IPS-NIHi11 (cell line): ENCODE measurements around the gene SLC12A3.
"Not testable (repeated sequence)": the region's sequence is repeated elsewhere in the genome, so short reads cannot be mapped to it uniquely, and the experiment has no call there.

Source experiments
- DNase-seq: peaks from one replicate; pipeline ENCODE4 v3.0.0; 2012; ENCODE audit warnings: mixed read lengths, low spot score

Gene SLC12A3

DNA sequence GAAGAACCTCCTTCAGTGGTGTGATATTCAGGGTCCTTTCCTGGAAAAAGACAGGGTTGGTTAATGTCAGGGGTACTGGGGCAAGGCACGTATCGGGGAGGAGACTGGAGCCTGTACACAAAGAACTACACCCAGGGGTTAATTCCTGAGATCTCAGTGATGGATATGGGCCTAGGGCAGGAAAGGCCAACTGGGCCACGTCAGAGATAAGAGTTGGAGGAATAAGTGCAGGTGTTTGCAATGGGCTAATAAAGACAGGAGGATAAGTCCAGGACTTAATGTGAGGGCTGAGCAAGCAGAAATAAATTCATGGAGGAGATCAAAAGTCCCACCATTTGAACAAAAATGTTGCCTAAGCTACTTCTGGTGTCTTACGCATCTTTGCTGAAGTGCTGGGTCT lies 56.6 kb downstream of the SLC12A3 start:
- no peak for DNase-seq

DNA sequence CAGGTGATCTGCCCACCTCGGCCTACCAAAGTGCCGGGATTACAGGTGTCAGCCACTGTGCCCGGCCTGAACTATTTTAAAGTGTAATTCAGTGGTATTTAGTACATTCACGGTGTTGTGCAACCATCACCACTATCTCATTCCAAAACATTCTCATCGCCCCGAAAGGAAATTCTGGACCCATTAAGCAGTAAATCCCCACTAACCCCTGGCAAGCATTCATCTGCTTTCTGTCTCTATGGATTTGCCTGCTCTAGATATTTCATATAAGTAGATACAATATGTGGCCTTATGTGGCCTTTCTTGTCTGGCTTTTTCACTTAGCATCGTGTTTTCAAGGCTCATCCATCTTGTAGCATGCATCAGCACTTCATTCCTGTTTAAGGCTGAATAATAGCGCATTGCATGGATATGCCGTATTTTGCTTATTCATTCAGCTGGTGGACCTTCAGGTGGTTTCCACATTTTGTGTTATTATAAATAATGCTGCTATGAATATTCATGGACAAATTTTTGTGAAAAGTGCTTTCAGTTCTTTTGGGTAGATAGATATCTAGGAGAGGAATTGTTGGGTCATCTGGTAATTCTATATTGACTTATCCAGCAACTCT lies 58.6 kb downstream of the SLC12A3 start:
- DNase-seq, result no peak

GRCh38 chr16:56927471-56927870 lies 62.5 kb downstream of the SLC12A3 start:
- DNase-seq, result no peak

- DNase-seq, result no peak
Measured at GRCh38 chr16:56929639-56930038, 64.6 kb downstream of the SLC12A3 start.

DNA sequence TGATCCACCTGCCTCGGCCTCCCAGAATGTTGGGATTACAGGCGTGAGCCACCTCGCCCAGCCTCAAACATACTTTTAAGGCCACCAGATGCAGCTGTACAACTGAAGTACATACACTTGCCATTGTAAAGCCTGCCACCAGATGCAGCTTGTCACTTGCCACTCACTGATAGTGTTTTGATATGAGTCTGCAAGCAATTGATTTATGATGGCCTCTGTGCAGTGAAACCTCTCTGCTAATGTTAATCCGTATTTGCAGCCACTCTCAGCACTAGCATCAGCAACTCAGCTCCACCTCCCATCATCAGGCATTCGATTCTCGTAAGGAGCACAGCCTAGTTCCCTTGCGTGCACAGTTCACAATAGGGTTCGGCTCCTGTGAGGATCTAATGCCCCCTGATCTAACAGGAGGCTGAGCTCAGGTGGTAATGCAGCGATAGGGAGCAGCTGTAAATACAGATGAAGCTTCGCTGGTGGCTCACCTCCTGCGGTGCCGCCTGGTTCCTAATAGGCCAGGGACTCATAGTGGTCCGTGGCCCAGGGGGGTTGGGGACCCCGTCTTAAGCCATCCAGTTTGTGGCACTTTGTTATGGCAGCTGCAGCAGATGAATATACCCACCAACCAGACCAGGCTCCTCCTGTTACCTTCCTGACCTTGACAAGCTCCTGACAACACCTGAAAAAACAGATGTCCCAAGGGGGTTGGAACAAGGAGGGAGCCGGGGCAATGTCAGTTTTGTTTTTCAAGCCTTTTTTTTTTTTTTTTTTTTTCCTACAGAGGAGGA lies 65.7 kb downstream of the SLC12A3 start:
- no peak for DNase-seq

DNA sequence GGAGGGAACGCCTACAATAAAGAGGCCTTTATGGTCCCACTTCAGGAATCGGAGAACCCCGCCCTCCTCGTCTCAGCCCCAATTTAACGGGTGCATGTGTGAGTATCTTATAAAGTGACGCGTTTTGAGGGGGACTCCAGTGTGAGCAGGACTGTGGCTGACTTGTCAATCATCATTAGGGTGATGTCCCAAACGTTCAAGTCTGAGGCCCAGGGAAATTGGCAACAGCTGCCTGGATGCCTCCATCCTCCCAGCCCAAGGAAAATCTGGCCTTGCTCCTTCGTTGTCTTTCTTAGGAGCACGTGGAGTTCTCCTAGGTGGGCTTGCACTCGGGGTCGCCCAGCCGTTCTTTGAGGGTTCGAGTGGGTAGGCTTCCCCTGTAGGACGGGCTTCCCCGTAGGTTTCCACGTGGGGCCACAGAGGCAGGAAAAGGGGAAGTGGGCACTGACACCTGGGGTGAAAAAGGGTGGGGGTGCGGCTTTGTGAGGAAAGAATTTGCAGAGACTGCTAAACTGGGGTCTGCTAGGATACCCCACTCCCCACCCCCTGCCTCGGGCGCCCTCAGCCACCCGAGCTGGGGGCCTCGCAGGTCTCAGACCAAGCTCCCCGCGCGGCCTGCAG lies 66.4 kb downstream of the SLC12A3 start:
- no peak for DNase-seq

DNA sequence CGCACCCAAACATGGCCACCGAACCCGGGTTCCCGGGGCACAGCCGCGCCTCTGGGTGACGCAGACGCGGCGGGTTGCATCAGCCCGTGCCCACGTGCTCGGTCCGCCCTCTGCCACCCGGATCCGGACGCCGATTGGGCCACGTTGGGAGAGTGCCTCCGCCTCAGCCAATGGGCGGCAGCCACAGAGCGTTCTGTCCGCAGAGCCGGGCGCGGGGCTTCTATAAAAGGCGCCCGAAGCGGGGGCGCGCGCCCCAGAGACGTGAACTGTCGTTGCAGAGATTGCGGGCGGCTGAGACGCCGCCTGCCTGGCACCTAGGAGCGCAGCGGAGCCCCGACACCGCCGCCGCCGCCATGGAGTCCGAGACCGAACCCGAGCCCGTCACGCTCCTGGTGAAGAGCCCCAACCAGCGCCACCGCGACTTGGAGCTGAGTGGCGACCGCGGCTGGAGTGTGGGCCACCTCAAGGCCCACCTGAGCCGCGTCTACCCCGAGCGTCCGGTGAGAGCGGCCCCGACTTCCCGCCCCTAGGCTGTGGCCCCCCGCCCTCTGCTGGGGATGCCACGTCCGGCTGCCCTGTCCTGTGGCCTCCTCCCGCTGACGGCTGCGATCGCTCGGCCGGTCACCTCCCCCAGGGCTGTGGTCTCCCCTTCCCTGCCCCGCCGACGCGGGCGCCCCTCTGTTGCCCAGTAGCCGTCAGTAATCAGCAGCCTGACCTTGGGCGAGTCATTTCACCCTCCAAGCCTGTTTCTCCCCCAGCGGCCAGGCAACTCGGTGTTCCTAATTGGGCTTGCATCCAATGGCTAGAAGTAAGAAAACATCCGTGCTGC lies 67.1 kb downstream of the SLC12A3 start, which contains the start of gene HERPUD1:
Gene HERPUD1, plus strand, starts transcription at position 251 of the 829 bp plus-strand sequence. Its CDS starts 103 bp downstream, at position 354.
- DNase-seq, result peak; percentile 100

DNA sequence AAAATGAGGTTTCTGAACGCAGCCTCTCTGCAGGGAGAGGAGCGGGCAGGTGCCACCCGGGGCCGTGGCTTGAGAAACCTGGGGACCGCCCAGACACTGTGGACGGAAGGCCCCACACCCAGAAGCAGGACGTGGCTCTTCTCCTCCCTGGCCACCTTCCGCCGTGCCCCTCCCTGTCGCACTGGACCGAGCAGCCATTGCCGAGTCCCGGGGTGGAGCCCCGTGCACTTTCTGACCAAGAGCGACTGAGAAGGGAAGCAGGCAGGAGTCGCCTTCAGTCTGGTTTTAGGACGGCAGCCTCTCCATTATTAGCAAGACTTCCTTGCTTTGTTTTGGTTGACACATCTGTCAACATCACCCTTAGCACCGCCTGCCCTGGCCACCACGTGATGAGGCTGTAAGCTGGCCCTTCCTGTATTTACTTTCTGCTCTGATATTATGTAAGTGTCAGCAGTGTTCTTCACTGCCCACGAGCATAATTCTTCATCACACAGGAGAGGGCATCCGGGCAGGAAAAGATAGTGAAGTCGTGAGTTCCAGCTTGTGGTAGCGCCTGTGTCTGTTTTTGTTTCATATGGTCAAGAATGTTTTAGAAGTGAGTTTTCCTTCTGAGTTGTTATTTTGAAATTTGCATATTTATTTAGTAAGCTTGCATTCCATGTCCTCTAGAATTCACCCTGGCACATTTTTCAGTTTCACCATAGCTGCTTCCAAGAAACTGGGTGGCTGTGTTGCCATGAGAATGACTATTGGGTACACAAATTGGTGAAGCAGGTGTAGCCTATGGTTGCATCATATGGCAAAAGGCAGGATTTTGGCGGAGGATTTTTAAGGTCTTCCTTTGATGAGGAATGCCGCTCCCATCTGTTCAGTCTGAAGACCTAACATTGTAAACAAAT lies 68.0 kb downstream of the SLC12A3 start:
- peak; percentile 61 for DNase-seq

- no peak for DNase-seq
Measured at GRCh38 chr16:56933828-56934598, 69.0 kb downstream of the SLC12A3 start.

DNA sequence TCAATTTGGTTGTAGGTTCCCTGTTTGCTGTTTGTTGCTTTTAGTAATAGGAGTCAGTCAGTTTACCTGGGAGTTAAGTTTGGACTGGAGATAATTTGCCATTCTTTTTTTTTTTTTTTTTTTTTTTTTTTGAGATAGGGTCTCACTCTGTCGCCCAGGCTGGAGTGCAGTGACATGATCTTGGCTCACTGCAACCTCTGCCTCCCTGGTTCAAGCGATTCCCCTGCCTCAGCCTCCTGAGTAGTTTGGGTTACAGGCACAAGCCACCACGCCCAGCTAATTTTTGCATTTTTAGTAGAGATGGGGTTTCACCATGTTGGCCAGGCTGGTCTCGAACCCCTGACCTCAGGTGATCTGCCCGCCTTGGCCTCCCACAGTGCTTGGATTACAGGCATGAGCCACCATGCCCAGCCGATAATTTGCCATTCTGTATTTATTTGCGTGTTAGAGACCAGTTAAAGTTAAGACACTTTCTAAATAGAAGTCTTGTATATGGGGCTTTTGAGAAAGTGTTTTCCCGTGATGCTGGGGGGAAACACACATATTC lies 69.7 kb downstream of the SLC12A3 start:
- not testable (repeated sequence) for DNase-seq

DNA sequence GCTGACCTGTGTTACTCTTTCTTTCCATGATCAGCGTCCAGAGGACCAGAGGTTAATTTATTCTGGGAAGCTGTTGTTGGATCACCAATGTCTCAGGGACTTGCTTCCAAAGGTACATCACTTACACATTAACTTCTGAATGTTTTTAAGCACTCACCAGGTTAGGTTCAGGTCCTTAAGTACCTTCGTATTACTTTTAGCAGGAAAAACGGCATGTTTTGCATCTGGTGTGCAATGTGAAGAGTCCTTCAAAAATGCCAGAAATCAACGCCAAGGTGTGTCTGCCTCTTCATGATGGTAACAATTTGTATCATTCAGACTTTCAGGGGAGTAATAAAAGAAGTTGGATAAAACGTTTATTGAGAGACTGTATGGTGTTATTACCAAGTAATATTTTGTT lies 70.2 kb downstream of the SLC12A3 start:
- no peak for DNase-seq

GRCh38 chr16:56936491-56936890 lies 71.5 kb downstream of the SLC12A3 start:
- DNase-seq, result no peak

- no peak for DNase-seq
Measured at GRCh38 chr16:56936950-56937349, 71.9 kb downstream of the SLC12A3 start.

- DNase-seq, result no peak
Measured at GRCh38 chr16:56938664-56939513, 73.9 kb downstream of the SLC12A3 start.

DNA sequence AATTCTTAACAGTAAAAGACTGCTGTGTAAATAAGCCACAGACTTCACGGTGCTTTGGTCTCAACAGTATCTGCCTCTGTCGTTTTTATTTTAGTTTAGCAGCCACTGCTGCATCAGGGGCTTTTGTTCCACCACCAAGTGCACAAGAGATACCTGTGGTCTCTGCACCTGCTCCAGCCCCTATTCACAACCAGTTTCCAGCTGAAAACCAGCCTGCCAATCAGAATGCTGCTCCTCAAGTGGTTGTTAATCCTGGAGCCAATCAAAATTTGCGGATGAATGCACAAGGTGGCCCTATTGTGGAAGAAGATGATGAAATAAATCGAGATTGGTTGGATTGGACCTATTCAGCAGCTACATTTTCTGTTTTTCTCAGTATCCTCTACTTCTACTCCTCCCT lies 74.8 kb downstream of the SLC12A3 start:
- DNase-seq, result no peak

DNA sequence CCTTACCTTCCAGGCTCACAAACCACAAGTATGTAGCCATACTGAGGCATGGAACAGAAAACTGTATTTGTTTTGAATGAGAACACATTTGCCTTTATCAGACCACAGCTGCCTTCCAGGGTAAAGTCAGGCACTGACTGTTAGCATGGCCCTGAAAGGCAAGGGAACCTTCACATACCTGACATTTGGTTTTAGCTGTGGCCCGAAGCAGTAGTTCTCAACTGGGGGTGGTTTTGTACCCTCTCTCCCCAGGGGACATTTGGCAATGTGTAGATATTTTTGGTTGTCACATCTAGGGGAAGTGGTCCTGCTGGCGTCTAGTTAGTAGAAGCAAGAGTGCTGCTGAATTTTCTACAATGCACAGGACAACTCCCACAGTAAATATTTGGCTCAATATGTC lies 76.1 kb downstream of the SLC12A3 start:
- DNase-seq, result no peak

- DNase-seq, result no peak
Measured at GRCh38 chr16:56941856-56942331, 76.9 kb downstream of the SLC12A3 start.

GRCh38 chr16:56943761-56944375 lies 78.9 kb downstream of the SLC12A3 start:
- no peak for DNase-seq
